ENCODE measurements around the gene PPP6R2.
"Not testable (repeated sequence)": the region's sequence is repeated elsewhere in the genome, so short reads cannot be mapped to it uniquely, and the experiment has no call there.

Gene PPP6R2

GRCh38 chr22:50318698-50319411 lies 24.3 kb upstream of the PPP6R2 start:
- no peak for TF ChIP-seq CTCF (IDR thresholded peaks at IDR 0.05; ENCODE audit: control insufficient read depth, extremely low read depth, insufficient read depth)
- no peak for DNase-seq (ENCODE audit: low read depth)
- no peak overlapping the region for H3K4me3 ChIP-seq (ENCODE audit: low read depth, low read length)

GRCh38 chr22:50319503-50319951 lies 23.6 kb upstream of the PPP6R2 start:
- H3K4me3 ChIP-seq (ENCODE audit: low read depth, low read length) = no peak overlapping the region
- TF ChIP-seq CTCF (IDR thresholded peaks at IDR 0.05; ENCODE audit: control insufficient read depth, extremely low read depth, insufficient read depth) = no peak
- no peak for DNase-seq (ENCODE audit: low read depth)

GRCh38 chr22:50320116-50320515 lies 23.0 kb upstream of the PPP6R2 start:
- DNase-seq (ENCODE audit: low read depth) = no peak
- no peak for TF ChIP-seq CTCF (IDR thresholded peaks at IDR 0.05; ENCODE audit: control insufficient read depth, extremely low read depth, insufficient read depth)

GRCh38 chr22:50320671-50321325 lies 22.3 kb upstream of the PPP6R2 start:
- DNase-seq (ENCODE audit: low read depth) = no peak
- H3K4me3 ChIP-seq (ENCODE audit: low read depth, low read length) = no peak overlapping the region
- TF ChIP-seq CTCF (IDR thresholded peaks at IDR 0.05; ENCODE audit: control insufficient read depth, extremely low read depth, insufficient read depth) = no peak

More at GRCh38 chr22:50320116-50320515, 23.0 kb upstream of the PPP6R2 start:
- no peak overlapping the region for H3K4me3 ChIP-seq (ENCODE audit: low read depth, low read length)

GRCh38 chr22:50322382-50323104 lies 20.6 kb upstream of the PPP6R2 start:
- not testable (repeated sequence) for H3K4me3 ChIP-seq (ENCODE audit: low read depth, low read length); DNase-seq (ENCODE audit: low read depth)

GRCh38 chr22:50323900-50324299 lies 19.2 kb upstream of the PPP6R2 start:
- DNase-seq (ENCODE audit: low read depth) = no peak
- TF ChIP-seq CTCF (IDR thresholded peaks at IDR 0.05; ENCODE audit: control insufficient read depth, extremely low read depth, insufficient read depth) = no peak
- no peak overlapping the region for H3K4me3 ChIP-seq (ENCODE audit: low read depth, low read length)

Data from LNCaP clone FGC (cell line).